OCI-LY3 (cell line): ENCODE results near the gene NCKAP5.

Experiments used
- EZH2phosphoT487 ChIP-seq: fragments of 200-600 bp; shearing (Covaris generic); IDR thresholded peaks from 2 replicates; pipeline ENCODE4 v1.6.1; 2018; ENCODE audit warnings: antibody characterized with exemption, mixed run types, low read depth
- TF ChIP-seq, protein P1 (sequence below): fragments of 200-600, 300-600 bp; sonication (generic); IDR thresholded peaks from 2 replicates; pipeline ENCODE4 v1.5.1; 2014; ENCODE audit warnings: antibody characterized with exemption, low read length, low read depth

DNA sequence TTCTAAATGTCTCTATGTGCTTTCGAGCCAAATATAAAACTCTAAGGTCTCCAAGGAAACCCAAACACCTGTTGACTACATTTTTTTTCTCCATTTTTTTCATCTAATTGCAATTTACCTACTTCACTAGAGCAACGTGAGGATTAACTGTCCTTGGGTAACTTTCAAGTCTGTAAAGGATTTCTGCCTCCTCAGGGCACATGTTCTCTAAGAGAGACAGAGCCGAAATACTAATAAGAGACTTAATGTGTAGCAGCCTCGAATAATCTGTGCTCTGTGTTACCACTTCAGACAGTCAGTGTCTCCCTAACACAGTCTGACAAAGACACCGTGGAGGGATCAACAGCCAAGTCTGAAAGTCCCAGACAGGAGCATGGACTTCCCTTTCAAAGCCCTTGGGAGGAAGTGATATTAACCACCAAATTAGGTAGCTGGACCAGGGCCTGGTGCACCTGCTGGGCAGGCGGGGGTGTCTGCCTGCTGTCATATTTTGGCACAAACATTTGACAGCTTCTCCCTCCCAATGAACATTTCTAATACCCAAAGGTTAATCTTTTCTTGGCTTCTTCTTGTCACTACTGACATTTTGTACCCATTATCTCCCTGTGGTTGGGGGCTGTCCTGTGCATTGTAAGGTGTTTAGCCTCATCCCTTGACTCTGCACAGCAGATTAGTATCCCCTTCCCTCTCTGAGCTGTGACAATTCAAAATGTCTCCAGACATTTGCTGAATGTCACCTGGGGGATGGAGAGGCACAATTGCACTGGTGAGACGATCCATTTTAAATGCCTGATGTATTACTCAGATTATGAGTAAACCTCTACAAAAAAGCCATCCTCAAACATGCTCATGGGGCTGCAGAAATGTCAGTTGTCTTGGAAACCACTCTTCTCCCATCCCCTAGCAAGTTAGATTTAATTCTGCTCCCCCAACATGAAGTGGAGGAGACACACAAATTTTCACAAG lies 852.6 kb downstream of the NCKAP5 start:
- TF ChIP-seq, protein P1, sequence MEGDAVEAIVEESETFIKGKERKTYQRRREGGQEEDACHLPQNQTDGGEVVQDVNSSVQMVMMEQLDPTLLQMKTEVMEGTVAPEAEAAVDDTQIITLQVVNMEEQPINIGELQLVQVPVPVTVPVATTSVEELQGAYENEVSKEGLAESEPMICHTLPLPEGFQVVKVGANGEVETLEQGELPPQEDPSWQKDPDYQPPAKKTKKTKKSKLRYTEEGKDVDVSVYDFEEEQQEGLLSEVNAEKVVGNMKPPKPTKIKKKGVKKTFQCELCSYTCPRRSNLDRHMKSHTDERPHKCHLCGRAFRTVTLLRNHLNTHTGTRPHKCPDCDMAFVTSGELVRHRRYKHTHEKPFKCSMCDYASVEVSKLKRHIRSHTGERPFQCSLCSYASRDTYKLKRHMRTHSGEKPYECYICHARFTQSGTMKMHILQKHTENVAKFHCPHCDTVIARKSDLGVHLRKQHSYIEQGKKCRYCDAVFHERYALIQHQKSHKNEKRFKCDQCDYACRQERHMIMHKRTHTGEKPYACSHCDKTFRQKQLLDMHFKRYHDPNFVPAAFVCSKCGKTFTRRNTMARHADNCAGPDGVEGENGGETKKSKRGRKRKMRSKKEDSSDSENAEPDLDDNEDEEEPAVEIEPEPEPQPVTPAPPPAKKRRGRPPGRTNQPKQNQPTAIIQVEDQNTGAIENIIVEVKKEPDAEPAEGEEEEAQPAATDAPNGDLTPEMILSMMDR: 0 out of 2 replicates have a peak, but pooled peaks have one; percentile 11
- no peak for TF ChIP-seq EZH2phosphoT487
